ENCODE measurements around the gene TPX2.

TPX2 gene

GRCh38 chr20:31788578-31788977, 49.5 kb downstream of the TPX2 start:
- Histone ChIP-seq H4K20me1 (ENCODE audit: low read depth, low read length) (no peaks in the 10 kb centered on the region; the same call in 1 of the 2 replicates), H3K9ac (ENCODE audit: low read length) (no peak overlapping the region), H2AFZ (ENCODE audit: low read depth, low read length, severe bottlenecking) (no peak overlapping the region), H3K9me3 (ENCODE audit: insufficient read depth, low read length) (no peaks in the 10 kb centered on the region), H3K9me2 (replicated peaks; ENCODE audit: insufficient read depth, low read length) (no peaks in the 10 kb centered on the region), H3K4me3 (ENCODE audit: insufficient read depth, low read length, poor library complexity, severe bottlenecking) (no peak overlapping the region), H3K36me3 (ENCODE audit: low read length) (peaks cover 42% of the 10 kb centered on the region), H3F3A (ENCODE audit: insufficient read depth) (peaks cover 7% of the 10 kb centered on the region; the same call in 1 of the 2 replicates), H3K27me3 (ENCODE audit: low read length) (no peaks in the 10 kb centered on the region), H3K27ac (ENCODE audit: low read depth, low read length) (no peak overlapping the region), H3K79me2 (ENCODE audit: insufficient read depth, low read length) (no peaks in the 10 kb centered on the region; the same call in 1 of the 2 replicates), H3K4me2 (ENCODE audit: low read depth, low read length, poor library complexity, severe bottlenecking) (no peak overlapping the region)
- TF ChIP-seq CTCF (IDR thresholded peaks at IDR 0.05; ENCODE audit: insufficient read depth, low read length, poor library complexity, severe bottlenecking) (no peak), EZH2phosphoT487 (conservative IDR thresholded peaks at IDR 0.05; ENCODE audit: low read length) (no peak)

- Histone ChIP-seq H3K27me3 (ENCODE audit: low read length) (no peaks in the 10 kb centered on the region), H2AFZ (ENCODE audit: low read depth, low read length, severe bottlenecking) (no peak overlapping the region), H3K4me2 (ENCODE audit: low read depth, low read length, poor library complexity, severe bottlenecking) (no peak overlapping the region), H4K20me1 (ENCODE audit: low read depth, low read length) (no peaks in the 10 kb centered on the region; the same call in 1 of the 2 replicates), H3K9ac (ENCODE audit: low read length) (no peak overlapping the region), H3K4me3 (ENCODE audit: insufficient read depth, low read length, poor library complexity, severe bottlenecking) (no peak overlapping the region), H3K27ac (ENCODE audit: low read depth, low read length) (no peak overlapping the region), H3K79me2 (ENCODE audit: insufficient read depth, low read length) (no peaks in the 10 kb centered on the region; the same call in 1 of the 2 replicates), H3K9me2 (replicated peaks; ENCODE audit: insufficient read depth, low read length) (no peaks in the 10 kb centered on the region), H3K9me3 (ENCODE audit: insufficient read depth, low read length) (no peaks in the 10 kb centered on the region), H3F3A (ENCODE audit: insufficient read depth) (peaks cover 7% of the 10 kb centered on the region; the same call in 1 of the 2 replicates), H3K36me3 (ENCODE audit: low read length) (peaks cover 48% of the 10 kb centered on the region)
- TF ChIP-seq EZH2phosphoT487 (conservative IDR thresholded peaks at IDR 0.05; ENCODE audit: low read length) (no peak), CTCF (IDR thresholded peaks at IDR 0.05; ENCODE audit: insufficient read depth, low read length, poor library complexity, severe bottlenecking) (no peak)
These were observed 51.3 kb downstream of the TPX2 start for GRCh38 chr20:31790401-31790800.

- no peaks in the 10 kb centered on the region for H3K79me2 ChIP-seq (ENCODE audit: insufficient read depth, low read length)
- no peaks in the 10 kb centered on the region for H3K9me2 ChIP-seq (replicated peaks; ENCODE audit: insufficient read depth, low read length)
- peaks cover 8% of the 10 kb centered on the region for H4K20me1 ChIP-seq (ENCODE audit: low read depth, low read length)
- no peaks in the 10 kb centered on the region for H3K27me3 ChIP-seq (ENCODE audit: low read length)
- H3K9ac ChIP-seq (ENCODE audit: low read length): no peak overlapping the region
- no peak overlapping the region for H3K4me2 ChIP-seq (ENCODE audit: low read depth, low read length, poor library complexity, severe bottlenecking)
- no peak overlapping the region for H2AFZ ChIP-seq (ENCODE audit: low read depth, low read length, severe bottlenecking)
- H3K27ac ChIP-seq (ENCODE audit: low read depth, low read length): no peak overlapping the region
- peaks cover 75% of the 10 kb centered on the region for H3K36me3 ChIP-seq (ENCODE audit: low read length)
- TF ChIP-seq CTCF (IDR thresholded peaks at IDR 0.05; ENCODE audit: insufficient read depth, low read length, poor library complexity, severe bottlenecking) (no peak), EZH2phosphoT487 (conservative IDR thresholded peaks at IDR 0.05; ENCODE audit: low read length) (no peak)
- H3K4me3 ChIP-seq (ENCODE audit: insufficient read depth, low read length, poor library complexity, severe bottlenecking): no peak overlapping the region
- no peaks in the 10 kb centered on the region for H3K9me3 ChIP-seq (ENCODE audit: insufficient read depth, low read length)
- 0 out of 2 replicates have a peak, but pooled peaks cover 7% of the 10 kb centered on the region for H3F3A ChIP-seq (ENCODE audit: insufficient read depth)
These were observed 58.3 kb downstream of the TPX2 start for GRCh38 chr20:31797364-31797763.
